ENCODE measurements around the gene STRBP.

- TF ChIP-seq EZH2 (IDR thresholded peaks at IDR 0.05; ENCODE audit: borderline replicate concordance, low read depth, low read length, severe bottlenecking) (no peak), CTCF (IDR thresholded peaks at IDR 0.05; ENCODE audit: borderline replicate concordance, extremely low read depth, low read length, poor library complexity, severe bottlenecking) (no peak)
Observed at GRCh38 chr9:123104807-123105206, 163.6 kb downstream of the STRBP start.
